ENCODE results near the gene DCAF7.

DCAF7 gene

DNA sequence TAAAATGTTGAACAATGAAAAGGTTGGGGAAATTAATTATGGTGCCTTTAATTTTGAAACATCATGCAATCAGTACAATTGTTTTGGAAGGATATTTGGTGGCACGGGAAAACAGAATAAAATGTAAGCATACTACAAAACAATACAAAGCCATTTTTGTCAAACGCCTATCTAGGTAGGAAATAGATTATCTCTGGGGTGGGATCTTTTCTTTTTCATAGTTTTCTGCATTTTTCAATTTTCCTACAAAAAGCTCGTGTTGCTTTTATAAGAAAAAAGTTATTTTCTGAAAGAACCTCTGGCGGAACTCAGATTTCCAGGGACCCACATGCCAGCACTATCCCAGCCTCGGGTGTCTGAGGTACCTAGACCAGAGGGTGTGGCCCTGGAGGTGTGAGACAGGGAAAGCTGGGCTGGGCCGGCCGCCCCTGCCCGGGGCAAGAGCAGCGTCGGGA, 71.0 kb downstream of the DCAF7 start:
- TF ChIP-seq, protein P1, sequence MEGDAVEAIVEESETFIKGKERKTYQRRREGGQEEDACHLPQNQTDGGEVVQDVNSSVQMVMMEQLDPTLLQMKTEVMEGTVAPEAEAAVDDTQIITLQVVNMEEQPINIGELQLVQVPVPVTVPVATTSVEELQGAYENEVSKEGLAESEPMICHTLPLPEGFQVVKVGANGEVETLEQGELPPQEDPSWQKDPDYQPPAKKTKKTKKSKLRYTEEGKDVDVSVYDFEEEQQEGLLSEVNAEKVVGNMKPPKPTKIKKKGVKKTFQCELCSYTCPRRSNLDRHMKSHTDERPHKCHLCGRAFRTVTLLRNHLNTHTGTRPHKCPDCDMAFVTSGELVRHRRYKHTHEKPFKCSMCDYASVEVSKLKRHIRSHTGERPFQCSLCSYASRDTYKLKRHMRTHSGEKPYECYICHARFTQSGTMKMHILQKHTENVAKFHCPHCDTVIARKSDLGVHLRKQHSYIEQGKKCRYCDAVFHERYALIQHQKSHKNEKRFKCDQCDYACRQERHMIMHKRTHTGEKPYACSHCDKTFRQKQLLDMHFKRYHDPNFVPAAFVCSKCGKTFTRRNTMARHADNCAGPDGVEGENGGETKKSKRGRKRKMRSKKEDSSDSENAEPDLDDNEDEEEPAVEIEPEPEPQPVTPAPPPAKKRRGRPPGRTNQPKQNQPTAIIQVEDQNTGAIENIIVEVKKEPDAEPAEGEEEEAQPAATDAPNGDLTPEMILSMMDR (IDR thresholded peaks at IDR 0.05; ENCODE audit: low read length, missing control alignments) = no peak
- no peak for DNase-seq (ENCODE audit: low read depth)
- peak overlapping the region; percentile 64 for H3K4me3 ChIP-seq (replicated peaks; ENCODE audit: low read depth, low read length)

DNA sequence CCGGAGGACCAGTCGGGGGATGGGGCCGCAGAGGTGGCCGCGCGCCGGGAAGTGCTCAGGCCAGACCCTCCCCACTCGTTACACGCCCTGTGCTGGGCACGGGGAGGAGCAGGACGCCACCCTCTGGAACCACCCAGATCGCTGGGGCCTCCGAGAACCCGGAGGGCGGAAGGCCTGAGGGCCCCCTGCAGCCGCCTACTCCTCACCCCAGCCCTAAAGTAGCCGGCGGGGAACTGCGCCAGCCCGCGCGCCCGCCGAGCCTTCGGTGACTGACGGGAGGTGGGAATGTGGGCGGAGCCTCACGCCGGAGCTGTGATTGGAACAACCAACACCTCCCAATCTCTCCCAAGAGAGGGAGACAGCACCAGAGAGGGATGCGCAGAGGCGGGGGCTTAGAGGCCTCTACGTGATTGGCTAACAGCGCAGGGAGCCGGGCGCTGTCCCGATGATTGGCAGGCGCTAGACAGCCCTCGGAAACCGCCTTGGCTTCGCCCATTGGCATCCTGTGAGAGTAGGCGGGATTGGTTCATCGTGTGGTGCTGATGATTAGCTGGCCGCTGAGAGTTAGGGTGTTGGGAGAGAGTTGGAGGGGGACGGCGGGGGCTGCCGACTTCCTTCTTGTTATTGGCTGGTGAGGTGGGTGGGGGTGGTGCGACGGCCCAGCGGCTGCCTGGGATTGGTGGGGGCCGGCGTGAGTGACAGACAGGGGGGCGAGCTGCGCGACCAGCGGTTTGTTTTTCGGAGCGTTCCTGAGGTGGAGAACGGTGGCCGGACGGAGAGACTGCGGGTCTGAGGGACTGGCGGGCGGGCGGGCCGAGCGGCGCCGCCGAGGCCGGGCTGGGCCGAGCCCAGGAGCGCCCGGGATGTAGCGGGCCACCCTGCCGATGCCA, 71.7 kb downstream of the DCAF7 start, which contains the start of gene MAP3K3:
MAP3K3 (plus strand) TSS at position 734 of the 890 bp plus-strand sequence. CDS start 343 bp downstream, outside the sequence.
- peak within 1 kb of the TSS; percentile 74 for H3K4me3 ChIP-seq (replicated peaks; ENCODE audit: low read depth, low read length)
- DNase-seq (ENCODE audit: low read depth) = peak; percentile 100
- TF ChIP-seq, protein P1 (IDR thresholded peaks at IDR 0.05; ENCODE audit: low read length, missing control alignments) = no peak

DNA sequence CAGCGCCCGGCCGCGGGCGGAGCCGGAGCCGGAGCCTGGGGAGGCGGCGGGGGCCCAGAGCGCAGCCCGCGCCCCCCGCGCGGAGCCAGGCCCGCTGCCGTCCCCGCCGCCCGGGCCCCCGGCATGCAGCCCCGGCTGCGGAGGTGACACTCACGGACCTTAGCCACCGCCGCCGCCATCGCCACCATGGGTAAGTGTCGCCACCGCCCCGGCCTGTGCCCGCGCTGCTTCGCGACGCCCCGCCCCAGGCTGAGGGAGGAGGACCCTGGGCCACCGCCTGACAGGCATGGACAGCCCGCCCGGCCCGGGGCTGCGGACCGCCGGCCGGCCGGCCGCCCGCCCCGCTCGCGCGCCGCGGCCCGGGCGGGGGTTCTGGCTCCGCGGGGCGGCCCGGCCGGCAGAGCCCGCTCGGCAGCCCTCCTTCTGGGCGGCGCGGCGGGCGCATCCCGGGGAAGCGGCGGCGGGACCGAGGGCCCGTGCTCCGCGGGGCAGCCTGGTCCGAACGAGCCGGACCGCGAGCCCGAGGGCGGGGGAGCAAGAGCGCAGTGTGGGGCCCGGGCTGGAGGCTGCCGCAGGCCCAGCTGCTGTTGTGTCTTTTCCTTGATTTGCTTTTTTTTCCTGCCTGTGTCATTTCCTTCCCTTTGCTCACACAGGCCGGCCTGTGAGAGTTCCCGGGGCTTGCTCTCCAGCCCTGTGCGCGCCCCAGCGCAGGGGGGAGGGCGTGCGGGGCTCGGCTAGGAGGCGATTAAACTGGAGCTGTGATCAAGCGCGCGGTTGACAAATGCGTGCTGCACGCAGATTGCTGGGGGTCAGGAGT, 72.5 kb downstream of the DCAF7 start:
- TF ChIP-seq, protein P1 (IDR thresholded peaks at IDR 0.05; ENCODE audit: low read length, missing control alignments) = no peak
- H3K4me3 ChIP-seq (replicated peaks; ENCODE audit: low read depth, low read length) = peak overlapping the region; percentile 74
- DNase-seq (ENCODE audit: low read depth) = peak; percentile 67

DNA sequence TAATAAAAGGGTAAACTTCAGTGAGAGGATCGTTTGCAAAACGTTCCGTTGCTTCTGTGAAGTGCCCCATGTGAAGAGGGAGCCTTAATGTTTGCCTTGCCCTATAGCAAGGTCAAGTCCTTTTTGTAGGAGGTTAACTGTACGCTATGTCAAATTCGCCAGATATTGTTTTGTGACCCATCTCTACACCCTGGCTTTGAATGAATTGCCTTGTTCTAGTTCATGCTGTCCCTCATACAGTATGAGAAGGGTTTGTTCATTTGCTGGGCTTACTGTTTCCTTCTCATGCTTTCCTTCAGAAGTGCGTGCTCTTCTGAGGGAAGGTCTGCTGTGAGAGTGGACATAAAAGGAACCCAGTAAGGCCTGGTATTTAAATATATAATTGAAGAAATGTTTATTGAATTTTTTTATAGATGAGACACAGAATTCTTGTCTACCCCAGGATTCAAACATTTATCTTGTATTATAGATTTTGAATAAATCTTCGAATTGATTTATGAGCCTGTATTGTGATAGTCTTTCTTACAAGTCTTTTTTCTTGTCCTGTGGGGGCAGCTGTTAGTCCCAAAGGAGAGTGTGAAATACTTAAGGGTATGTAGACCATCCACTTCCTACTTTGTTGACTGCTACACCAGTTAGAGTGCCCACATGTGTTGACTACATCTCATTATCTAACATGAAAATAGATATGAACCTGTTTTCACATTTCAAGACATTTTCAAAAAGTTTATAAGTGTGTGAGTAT, 73.7 kb downstream of the DCAF7 start:
- DNase-seq (ENCODE audit: low read depth) = no peak
- TF ChIP-seq, protein P1 (IDR thresholded peaks at IDR 0.05; ENCODE audit: low read length, missing control alignments) = no peak
- peak overlapping the region; percentile 74 for H3K4me3 ChIP-seq (replicated peaks; ENCODE audit: low read depth, low read length)

DNA sequence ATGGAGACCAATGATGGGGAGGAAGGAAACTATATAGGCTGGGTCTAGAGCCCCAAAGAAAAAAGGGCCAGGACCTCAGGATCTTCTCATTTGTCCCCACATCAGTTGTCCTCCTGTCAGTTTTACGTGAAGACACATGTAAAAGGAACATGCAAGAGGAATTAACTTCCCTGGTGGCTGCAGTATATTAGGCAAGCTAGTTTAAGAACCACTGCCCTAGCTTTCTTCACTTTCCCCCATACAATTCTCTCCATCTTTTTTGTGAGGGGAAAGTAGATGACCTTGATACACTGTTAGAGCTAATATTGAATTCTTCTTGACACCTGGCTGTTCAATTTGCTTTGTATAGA, 74.2 kb downstream of the DCAF7 start:
- no peak overlapping the region for H3K4me3 ChIP-seq (replicated peaks; ENCODE audit: low read depth, low read length)
- DNase-seq (ENCODE audit: low read depth) = no peak
- TF ChIP-seq, protein P1 (IDR thresholded peaks at IDR 0.05; ENCODE audit: low read length, missing control alignments) = no peak

DNA sequence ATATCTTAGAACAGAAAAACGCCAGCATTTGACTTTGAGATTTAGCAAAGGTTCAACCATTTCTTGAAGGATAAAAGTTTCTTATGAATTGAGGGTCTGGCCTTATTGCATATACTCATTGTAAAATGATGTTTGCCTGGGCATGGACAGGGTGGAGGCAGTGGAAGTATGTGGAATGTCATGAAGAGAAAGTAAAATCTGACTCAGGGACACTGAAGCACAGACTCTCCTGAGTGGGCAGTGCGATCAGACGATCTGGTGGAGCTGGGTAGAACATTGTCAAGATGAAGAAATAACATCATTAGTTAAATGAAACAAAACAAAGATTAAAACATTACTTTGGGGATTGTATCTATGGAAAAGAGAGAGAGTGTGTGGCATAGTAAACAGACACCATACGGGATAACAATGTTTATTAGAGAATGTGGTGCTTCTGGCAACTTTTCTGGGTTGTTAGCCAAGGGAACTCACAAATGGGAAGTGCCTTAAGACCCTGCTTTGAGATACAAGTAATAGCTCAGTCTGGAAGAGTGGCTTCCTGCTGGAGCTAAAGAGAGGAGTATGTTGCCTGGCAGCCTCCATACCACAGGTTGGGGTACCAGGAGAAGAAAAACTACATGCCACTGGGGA, 76.4 kb downstream of the DCAF7 start:
- H3K4me3 ChIP-seq (replicated peaks; ENCODE audit: low read depth, low read length) = no peak overlapping the region
- TF ChIP-seq, protein P1 (IDR thresholded peaks at IDR 0.05; ENCODE audit: low read length, missing control alignments) = no peak

More for the DNA sequence above, 76.4 kb downstream of the DCAF7 start:
- DNase-seq (ENCODE audit: low read depth) = peak; percentile 29
